HEK293 (cell line): ENCODE data around the gene COL5A3.

Source experiments
- CTCF ChIA-PET: fragments of 350-600 bp; formaldehyde crosslinking; extraction: SDS; loops from one replicate; lab custom pipeline; 2021; ENCODE audit warnings: antibody characterized with exemption; lab: Yijun Ruan, JAX
- POLR2A ChIA-PET: fragments of 300-600 bp; formaldehyde crosslinking; extraction: SDS; loops from one replicate; lab custom pipeline; 2020; ENCODE audit warnings: antibody characterized with exemption, inconsistent platforms; lab: Yijun Ruan, JAX
- H3K27ac ChIP-seq: fragments of 200-500 bp; sonication (Bioruptor generic); 2 replicates; pipeline ENCODE4 v1.5.1; 2014; ENCODE audit warnings: low read depth, low read length, control low read depth, inconsistent platforms; ENCODE audit errors: extremely low read depth
- H3K36me3 ChIP-seq, 2 experiments: fragments of 200-500 bp in 1 of 2; sonication (Bioruptor generic) in 1 of 2; 1 replicate in 1 of 2; 2 replicates in 1 of 2; pipeline ENCODE4 v1.5.1; 2014 to 2017; ENCODE audit warnings: inconsistent platforms in 2 of 2, low read length in 2 of 2; ENCODE audit not compliant: control insufficient read depth in 2 of 2, insufficient read depth in 1 of 2
- H3K4me1 ChIP-seq: fragments of 200-500 bp; sonication (Bioruptor generic); 2 replicates; pipeline ENCODE4 v1.5.1; 2014; ENCODE audit warnings: mild to moderate bottlenecking, low read length, inconsistent platforms; ENCODE audit not compliant: control insufficient read depth, insufficient read depth
- H3K4me3 ChIP-seq: 2 replicates; pipeline ENCODE4 v1.5.1; 2011; ENCODE audit warnings: low read depth, mild to moderate bottlenecking, control low read depth, low read length, moderate library complexity
- H3K9me3 ChIP-seq: fragments of 200-500 bp; sonication (Bioruptor generic); 2 replicates; pipeline ENCODE4 v1.5.1; 2014; ENCODE audit warnings: low read depth, low read length, inconsistent platforms; ENCODE audit not compliant: control insufficient read depth, insufficient read depth
- GFI1B ChIP-seq: fragments of 450-650 bp; formaldehyde crosslinking; IDR thresholded peaks from 2 replicates; pipeline ENCODE4 v1.5.1; 2016; ENCODE audit warnings: missing biosample characterization, missing genetic modification characterization
- GLIS2 ChIP-seq: fragments of 450-650 bp; formaldehyde crosslinking; IDR thresholded peaks from 2 replicates; pipeline ENCODE4 v1.5.1; 2016; ENCODE audit warnings: missing biosample characterization, missing genetic modification characterization
- KLF9 ChIP-seq: fragments of 450-650 bp; formaldehyde crosslinking; IDR thresholded peaks from 2 replicates; pipeline ENCODE4 v1.5.1; 2016; ENCODE audit warnings: missing biosample characterization, missing genetic modification characterization, low read depth
- MEIS1 ChIP-seq: sonication (generic); formaldehyde crosslinking; IDR thresholded peaks from 2 replicates; pipeline ENCODE4 v1.8.1; 2022; ENCODE audit warnings: missing genetic modification reagents, mild to moderate bottlenecking, borderline replicate concordance
- WT1 ChIP-seq: fragments of 450-650 bp; formaldehyde crosslinking; IDR thresholded peaks from 2 replicates; pipeline ENCODE4 v1.5.1; 2016; ENCODE audit warnings: missing biosample characterization, missing genetic modification characterization
- ZBTB48 ChIP-seq: fragments of 450-650 bp; formaldehyde crosslinking; IDR thresholded peaks from 2 replicates; pipeline ENCODE4 v1.5.1; 2016; ENCODE audit warnings: missing biosample characterization, missing genetic modification characterization
- ZFHX2 ChIP-seq: fragments of 450-650 bp; formaldehyde crosslinking; conservative IDR thresholded peaks from 2 replicates; pipeline ENCODE4 v1.5.1; 2016; ENCODE audit warnings: missing biosample characterization, missing genetic modification characterization
- ZFP3 ChIP-seq: fragments of 450-650 bp; formaldehyde crosslinking; IDR thresholded peaks from 2 replicates; pipeline ENCODE4 v1.5.1; 2016; ENCODE audit warnings: low read depth, missing biosample characterization, missing genetic modification characterization
- ZNF10 ChIP-seq: fragments of 450-650 bp; formaldehyde crosslinking; IDR thresholded peaks from 2 replicates; pipeline ENCODE4 v1.5.1; 2017; ENCODE audit warnings: missing biosample characterization, missing genetic modification characterization
- ZNF121 ChIP-seq: fragments of 450-650 bp; formaldehyde crosslinking; IDR thresholded peaks from 2 replicates; pipeline ENCODE4 v1.5.1; 2016; ENCODE audit warnings: missing biosample characterization, missing genetic modification characterization
- ZNF146 ChIP-seq: fragments of 450-650 bp; formaldehyde crosslinking; IDR thresholded peaks from 2 replicates; pipeline ENCODE4 v1.5.1; 2016; ENCODE audit warnings: missing biosample characterization, missing genetic modification characterization
- ZNF16 ChIP-seq: fragments of 450-650 bp; formaldehyde crosslinking; IDR thresholded peaks from 2 replicates; pipeline ENCODE4 v1.5.1; 2016; ENCODE audit warnings: low read depth, missing biosample characterization, missing genetic modification characterization
- ZNF221 ChIP-seq: fragments of 450-650 bp; formaldehyde crosslinking; IDR thresholded peaks from 2 replicates; pipeline ENCODE4 v1.5.1; 2017; ENCODE audit warnings: missing biosample characterization, missing genetic modification characterization, borderline replicate concordance
- ZNF23 ChIP-seq: fragments of 450-650 bp; formaldehyde crosslinking; IDR thresholded peaks from 2 replicates; pipeline ENCODE4 v1.5.1; 2016; ENCODE audit warnings: missing biosample characterization, missing genetic modification characterization, borderline replicate concordance
- ZNF292 ChIP-seq: fragments of 450-650 bp; formaldehyde crosslinking; IDR thresholded peaks from 2 replicates; pipeline ENCODE4 v1.5.1; 2016; ENCODE audit warnings: low read depth, missing biosample characterization, missing genetic modification characterization, borderline replicate concordance
- ZNF324 ChIP-seq: fragments of 450-650 bp; formaldehyde crosslinking; IDR thresholded peaks from 2 replicates; pipeline ENCODE4 v1.5.1; 2016; ENCODE audit warnings: missing biosample characterization, missing genetic modification characterization
- ZNF394 ChIP-seq: fragments of 450-650 bp; formaldehyde crosslinking; IDR thresholded peaks from 2 replicates; pipeline ENCODE4 v1.5.1; 2016; ENCODE audit warnings: missing biosample characterization, missing genetic modification characterization, mild to moderate bottlenecking, moderate library complexity, borderline replicate concordance
- ZNF48 ChIP-seq: fragments of 450-650 bp; formaldehyde crosslinking; IDR thresholded peaks from 2 replicates; pipeline ENCODE4 v1.5.1; 2016; ENCODE audit warnings: missing biosample characterization, missing genetic modification characterization
- ZNF623 ChIP-seq: fragments of 450-650 bp; formaldehyde crosslinking; IDR thresholded peaks from 2 replicates; pipeline ENCODE4 v1.5.1; 2016; ENCODE audit warnings: missing biosample characterization, missing genetic modification characterization
- ZNF664 ChIP-seq: fragments of 450-650 bp; formaldehyde crosslinking; IDR thresholded peaks from 2 replicates; pipeline ENCODE4 v1.5.1; 2016; ENCODE audit warnings: missing biosample characterization, missing genetic modification characterization
- ZNF776 ChIP-seq: fragments of 450-650 bp; formaldehyde crosslinking; IDR thresholded peaks from 2 replicates; pipeline ENCODE4 v1.5.0; 2017; ENCODE audit warnings: missing biosample characterization, missing genetic modification characterization, borderline replicate concordance
- ZNF830 ChIP-seq: fragments of 450-650 bp; IDR thresholded peaks from 2 replicates; pipeline ENCODE4 v1.5.0; 2018; ENCODE audit warnings: missing biosample characterization, missing genetic modification characterization, low read depth, mild to moderate bottlenecking, moderate library complexity
- TF ChIP-seq, protein P1 (sequence below): fragments of 450-650 bp; formaldehyde crosslinking; IDR thresholded peaks from 2 replicates; pipeline ENCODE4 v1.5.1; 2016; ENCODE audit warnings: missing biosample characterization, missing genetic modification characterization
- TF ChIP-seq, protein P2 (sequence below): fragments of 450-650 bp; formaldehyde crosslinking; IDR thresholded peaks from 2 replicates; pipeline ENCODE4 v1.5.1; 2016; ENCODE audit warnings: missing biosample characterization, missing genetic modification characterization
- TF ChIP-seq, protein P3 (sequence below): fragments of 450-650 bp; formaldehyde crosslinking; IDR thresholded peaks from 2 replicates; pipeline ENCODE4 v1.5.1; 2016; ENCODE audit warnings: missing biosample characterization, missing genetic modification characterization
- TF ChIP-seq, protein P4 (sequence below): fragments of 450-650 bp; formaldehyde crosslinking; IDR thresholded peaks from 2 replicates; pipeline ENCODE4 v1.5.1; 2017; ENCODE audit warnings: missing biosample characterization, missing genetic modification characterization

Gene COL5A3

DNA sequence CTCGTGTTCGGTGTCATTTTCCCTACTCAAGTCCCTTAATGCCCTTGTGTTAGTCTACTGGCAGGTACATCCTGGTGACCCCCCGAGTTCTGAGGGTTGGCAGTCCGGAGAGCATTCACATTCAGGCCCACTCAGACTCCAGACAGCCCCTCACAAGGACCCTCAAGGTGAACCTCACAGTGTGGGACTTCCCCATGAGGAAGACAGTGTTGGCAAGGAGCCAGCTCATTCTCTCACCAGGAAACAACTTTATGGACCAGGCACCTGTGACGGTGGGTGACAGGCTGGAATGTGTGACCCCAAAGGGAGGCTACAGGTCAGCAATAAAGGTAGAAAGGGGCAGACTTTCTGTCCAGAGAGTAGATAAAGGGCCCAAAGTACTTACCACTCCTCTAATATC, 27.5 kb upstream of the COL5A3 start:
- ChIA-PET CTCF (interaction anchor here (2.3 kb wide), 1 partner anchor 10 kb away, joined by 11 read pairs; no protein-coding TSS in a partner anchor), POLR2A (no interaction called here)
- H3K4me3 ChIP-seq: no peak overlapping the region
- no peaks in the 10 kb centered on the region for H3K4me1 ChIP-seq
- H3K9me3 ChIP-seq: no peaks in the 10 kb centered on the region
- TF ChIP-seq ZNF664 (tag by site-specific recombination) (no peak), ZBTB48 (tag by site-specific recombination) (0 out of 2 replicates have a peak, but pooled peaks have one; percentile 13), ZFHX2 (tag by site-specific recombination) (no peak), ZNF830 (no peak)
- H3K27ac ChIP-seq: no peak overlapping the region
- H3K36me3 ChIP-seq: no peaks in the 10 kb centered on the region

DNA sequence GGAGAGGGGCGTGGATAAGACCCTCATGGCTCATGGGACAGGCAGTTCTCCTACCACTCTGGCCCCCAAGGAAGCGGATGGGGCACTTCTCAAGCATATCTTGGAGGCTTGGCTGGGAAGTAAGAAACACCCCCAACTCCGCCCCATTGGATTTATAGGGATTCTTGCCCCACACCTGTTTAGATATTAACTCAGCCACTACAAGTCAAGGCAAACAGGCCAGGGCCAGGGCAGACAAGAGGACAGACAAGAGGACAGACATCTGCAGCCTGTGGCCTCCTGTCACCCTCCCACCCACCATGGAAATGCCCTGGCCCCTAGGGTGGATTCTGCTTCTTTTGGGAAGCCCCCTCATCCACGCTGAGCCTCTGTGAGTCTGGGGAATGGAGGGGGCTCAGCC, 27.1 kb upstream of the COL5A3 start:
- ChIA-PET CTCF (interaction anchor here (2.3 kb wide), 1 partner anchor 10 kb away, joined by 11 read pairs; no protein-coding TSS in a partner anchor), POLR2A (no interaction called here)
- TF ChIP-seq ZNF16 (tag by site-specific recombination): no peak
- TF ChIP-seq ZFP3: no peak
- no peak for TF ChIP-seq ZNF292 (tag by site-specific recombination)
- no peak for TF ChIP-seq ZNF48
- TF ChIP-seq GLIS2 (tag by site-specific recombination): no peak
- no peak for TF ChIP-seq ZNF23 (tag by site-specific recombination)
- no peak for TF ChIP-seq MEIS1
- TF ChIP-seq ZNF221 (tag by site-specific recombination): no peak
- TF ChIP-seq, protein P1, sequence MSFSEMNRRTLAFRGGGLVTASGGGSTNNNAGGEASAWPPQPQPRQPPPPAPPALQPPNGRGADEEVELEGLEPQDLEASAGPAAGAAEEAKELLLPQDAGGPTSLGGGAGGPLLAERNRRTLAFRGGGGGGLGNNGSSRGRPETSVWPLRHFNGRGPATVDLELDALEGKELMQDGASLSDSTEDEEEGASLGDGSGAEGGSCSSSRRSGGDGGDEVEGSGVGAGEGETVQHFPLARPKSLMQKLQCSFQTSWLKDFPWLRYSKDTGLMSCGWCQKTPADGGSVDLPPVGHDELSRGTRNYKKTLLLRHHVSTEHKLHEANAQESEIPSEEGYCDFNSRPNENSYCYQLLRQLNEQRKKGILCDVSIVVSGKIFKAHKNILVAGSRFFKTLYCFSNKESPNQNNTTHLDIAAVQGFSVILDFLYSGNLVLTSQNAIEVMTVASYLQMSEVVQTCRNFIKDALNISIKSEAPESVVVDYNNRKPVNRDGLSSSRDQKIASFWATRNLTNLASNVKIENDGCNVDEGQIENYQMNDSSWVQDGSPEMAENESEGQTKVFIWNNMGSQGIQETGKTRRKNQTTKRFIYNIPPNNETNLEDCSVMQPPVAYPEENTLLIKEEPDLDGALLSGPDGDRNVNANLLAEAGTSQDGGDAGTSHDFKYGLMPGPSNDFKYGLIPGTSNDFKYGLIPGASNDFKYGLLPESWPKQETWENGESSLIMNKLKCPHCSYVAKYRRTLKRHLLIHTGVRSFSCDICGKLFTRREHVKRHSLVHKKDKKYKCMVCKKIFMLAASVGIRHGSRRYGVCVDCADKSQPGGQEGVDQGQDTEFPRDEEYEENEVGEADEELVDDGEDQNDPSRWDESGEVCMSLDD (tag by site-specific recombination): no peak
- TF ChIP-seq WT1 (tag by site-specific recombination): no peak
- no peak for TF ChIP-seq GFI1B
- no peak for TF ChIP-seq ZNF324 (tag by site-specific recombination)
- TF ChIP-seq ZNF146 (tag by site-specific recombination): no peak
- no peak for TF ChIP-seq KLF9 (tag by site-specific recombination)
- TF ChIP-seq, protein P2, sequence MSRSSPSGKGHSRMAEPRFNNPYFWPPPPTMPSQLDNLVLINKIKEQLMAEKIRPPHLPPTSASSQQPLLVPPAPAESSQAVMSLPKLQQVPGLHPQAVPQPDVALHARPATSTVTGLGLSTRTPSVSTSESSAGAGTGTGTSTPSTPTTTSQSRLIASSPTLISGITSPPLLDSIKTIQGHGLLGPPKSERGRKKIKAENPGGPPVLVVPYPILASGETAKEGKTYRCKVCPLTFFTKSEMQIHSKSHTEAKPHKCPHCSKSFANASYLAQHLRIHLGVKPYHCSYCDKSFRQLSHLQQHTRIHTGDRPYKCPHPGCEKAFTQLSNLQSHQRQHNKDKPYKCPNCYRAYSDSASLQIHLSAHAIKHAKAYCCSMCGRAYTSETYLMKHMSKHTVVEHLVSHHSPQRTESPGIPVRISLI (tag by site-specific recombination): no peak
- TF ChIP-seq ZNF10 (tag by site-specific recombination): no peak
- Histone ChIP-seq H3K4me3 (no peak overlapping the region), H3K9me3 (no peaks in the 10 kb centered on the region), H3K4me1 (no peaks in the 10 kb centered on the region), H3K36me3 (no peaks in the 10 kb centered on the region), H3K27ac (no peak overlapping the region)

DNA sequence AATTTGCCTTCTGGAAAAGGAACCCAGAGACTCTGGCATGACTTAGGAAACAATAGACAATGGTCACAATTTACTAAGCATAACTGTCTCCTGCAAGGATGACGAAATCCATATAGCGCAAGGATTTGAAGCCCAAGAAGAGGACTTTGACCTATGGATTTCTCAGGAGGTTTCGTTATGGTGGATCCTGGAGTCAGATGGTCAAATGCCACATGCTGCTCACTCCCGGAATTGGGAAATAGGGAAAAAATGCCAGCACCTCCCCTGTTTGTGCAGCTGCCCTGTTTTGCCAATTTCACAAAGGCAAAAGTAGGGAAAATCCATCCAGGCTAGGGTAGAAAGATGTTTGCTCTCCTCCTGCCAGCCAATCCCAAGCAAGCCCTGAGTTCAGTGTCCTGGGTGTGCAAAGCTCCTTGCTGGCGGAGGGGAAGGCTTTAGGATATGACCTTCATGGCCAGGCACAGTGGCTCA, 26.3 kb upstream of the COL5A3 start:
- CTCF ChIA-PET: interaction anchor here (0.6 to 2.3 kb wide), 2 partner anchors 9 to 213 kb away, joined by 3 to 11 read pairs; no protein-coding TSS in a partner anchor
- TF ChIP-seq ZNF121 (tag by site-specific recombination) (no peak), ZNF776 (tag by site-specific recombination) (no peak), ZFP3 (no peak), ZNF623 (tag by site-specific recombination) (no peak), ZNF394 (tag by site-specific recombination) (no peak)
- TF ChIP-seq, protein P3, sequence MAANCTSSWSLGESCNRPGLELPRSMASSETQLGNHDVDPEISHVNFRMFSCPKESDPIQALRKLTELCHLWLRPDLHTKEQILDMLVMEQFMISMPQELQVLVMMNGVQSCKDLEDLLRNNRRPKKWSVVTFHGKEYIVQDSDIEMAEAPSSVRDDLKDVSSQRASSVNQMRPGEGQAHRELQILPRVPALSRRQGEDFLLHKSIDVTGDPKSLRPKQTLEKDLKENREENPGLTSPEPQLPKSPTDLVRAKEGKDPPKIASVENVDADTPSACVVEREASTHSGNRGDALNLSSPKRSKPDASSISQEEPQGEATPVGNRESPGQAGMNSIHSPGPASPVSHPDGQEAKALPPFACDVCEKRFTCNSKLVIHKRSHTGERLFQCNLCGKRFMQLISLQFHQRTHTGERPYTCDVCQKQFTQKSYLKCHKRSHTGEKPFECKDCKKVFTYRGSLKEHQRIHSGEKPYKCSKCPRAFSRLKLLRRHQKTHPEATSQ (tag by site-specific recombination): no peak
- TF ChIP-seq, protein P4, sequence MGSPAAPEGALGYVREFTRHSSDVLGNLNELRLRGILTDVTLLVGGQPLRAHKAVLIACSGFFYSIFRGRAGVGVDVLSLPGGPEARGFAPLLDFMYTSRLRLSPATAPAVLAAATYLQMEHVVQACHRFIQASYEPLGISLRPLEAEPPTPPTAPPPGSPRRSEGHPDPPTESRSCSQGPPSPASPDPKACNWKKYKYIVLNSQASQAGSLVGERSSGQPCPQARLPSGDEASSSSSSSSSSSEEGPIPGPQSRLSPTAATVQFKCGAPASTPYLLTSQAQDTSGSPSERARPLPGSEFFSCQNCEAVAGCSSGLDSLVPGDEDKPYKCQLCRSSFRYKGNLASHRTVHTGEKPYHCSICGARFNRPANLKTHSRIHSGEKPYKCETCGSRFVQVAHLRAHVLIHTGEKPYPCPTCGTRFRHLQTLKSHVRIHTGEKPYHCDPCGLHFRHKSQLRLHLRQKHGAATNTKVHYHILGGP (tag by site-specific recombination): no peak
- Histone ChIP-seq H3K9me3 (no peaks in the 10 kb centered on the region), H3K36me3 (no peaks in the 10 kb centered on the region), H3K4me1 (no peaks in the 10 kb centered on the region), H3K4me3 (no peak overlapping the region), H3K27ac (no peak overlapping the region)
- POLR2A ChIA-PET: no interaction called here
